Osteoblast (primary cell): ENCODE results near the gene PSG11. TPM values are rescaled to one million over a fixed set of nuclear protein-coding genes. Genes with fewer than 3 reads are reported as not detected.
A peak's percentile ranks its signal among the peaks of the same experiment; 100 is the strongest.
"Not testable (repeated sequence)": the region's sequence is repeated elsewhere in the genome, so short reads cannot be mapped to it uniquely, and the experiment has no call there.

ENCODE experiments used
- DNase-seq: peaks from one replicate; pipeline ENCODE4 v3.0.0; 2011; ENCODE audit warnings: low spot score, mixed read lengths; ENCODE audit not compliant: insufficient read length; ENCODE audit errors: missing footprints
- H2AFZ ChIP-seq: 2 replicates; pipeline ENCODE4 v1.6.0; 2011; ENCODE audit warnings: mild to moderate bottlenecking, low read length
- H3K27ac ChIP-seq: 2 replicates; pipeline ENCODE4 v1.5.1; 2011; ENCODE audit warnings: mild to moderate bottlenecking, low read depth, low read length, moderate library complexity
- H3K27me3 ChIP-seq: 2 replicates; pipeline ENCODE4 v1.6.0; 2012; ENCODE audit warnings: mild to moderate bottlenecking, control low read depth, inconsistent platforms, low read length, moderate library complexity; ENCODE audit not compliant: insufficient read depth
- H3K36me3 ChIP-seq: 2 replicates; pipeline ENCODE4 v1.5.1; 2011; ENCODE audit warnings: mild to moderate bottlenecking, low read length, control low read depth, moderate library complexity; ENCODE audit not compliant: insufficient read depth
- H3K4me1 ChIP-seq: 2 replicates; pipeline ENCODE4 v1.5.1; 2011; ENCODE audit warnings: mild to moderate bottlenecking, low read length, control low read depth, moderate library complexity; ENCODE audit not compliant: insufficient read depth
- H3K4me2 ChIP-seq: 2 replicates; pipeline ENCODE4 v1.6.0; 2011; ENCODE audit warnings: mild to moderate bottlenecking, low read length; ENCODE audit not compliant: insufficient read depth
- H3K4me3 ChIP-seq: fragments of 200-600 bp; sonication (generic); 3 replicates; pipeline ENCODE4 v1.5.1; 2012; ENCODE audit warnings: mild to moderate bottlenecking, low read length, inconsistent platforms; ENCODE audit not compliant: insufficient read depth
- H3K79me2 ChIP-seq: 2 replicates; pipeline ENCODE4 v1.6.0; 2012; ENCODE audit warnings: mild to moderate bottlenecking, low read length, control low read depth, inconsistent platforms; ENCODE audit not compliant: insufficient read depth
- H3K9me3 ChIP-seq: 2 replicates; pipeline ENCODE4 v1.5.1; 2011; ENCODE audit warnings: low read depth, low read length, control low read depth
- H4K20me1 ChIP-seq: 2 replicates; pipeline ENCODE4 v1.6.0; 2012; ENCODE audit warnings: mild to moderate bottlenecking, low read length, control low read depth; ENCODE audit not compliant: insufficient read depth
- CTCF ChIP-seq: IDR thresholded peaks from 2 replicates; pipeline ENCODE4 v1.5.1; 2011; ENCODE audit warnings: mild to moderate bottlenecking, low read depth, low read length, moderate library complexity; ENCODE audit errors: extremely low read depth
- total RNA-seq: library from RNA; depleted of rRNA; stranded (reverse); fragments of >200 nt; gene quantifications from 2 replicates; pipeline ENCODE4 v1.2.3, GENCODE V29; 2012

The PSG11 gene
- total RNA-seq, 1 donor = not detected

- peaks cover 10% of the 10 kb centered on the region for H3K4me1 ChIP-seq
- not testable (repeated sequence) for H3K79me2 ChIP-seq, H3K27ac ChIP-seq, H2AFZ ChIP-seq, DNase-seq, H4K20me1 ChIP-seq, H3K27me3 ChIP-seq, H3K4me3 ChIP-seq, H3K4me2 ChIP-seq, H3K36me3 ChIP-seq, H3K9me3 ChIP-seq
- peak; percentile 14 for TF ChIP-seq CTCF
These were observed 6.7 kb downstream of the PSG11 start for GRCh38 chr19:43019588-43019987.

GRCh38 chr19:43005841-43006240, 20.4 kb downstream of the PSG11 start:
- not testable (repeated sequence) for H3K27me3 ChIP-seq, H3K4me1 ChIP-seq, H2AFZ ChIP-seq, H3K27ac ChIP-seq, H3K79me2 ChIP-seq, H3K36me3 ChIP-seq, DNase-seq, H3K4me3 ChIP-seq, H4K20me1 ChIP-seq, H3K4me2 ChIP-seq, H3K9me3 ChIP-seq

- H3K4me2 ChIP-seq, H3K27me3 ChIP-seq, H3K4me1 ChIP-seq, DNase-seq, H3K27ac ChIP-seq, H3K79me2 ChIP-seq, H3K9me3 ChIP-seq, H2AFZ ChIP-seq, H3K36me3 ChIP-seq, H4K20me1 ChIP-seq, H3K4me3 ChIP-seq: not testable (repeated sequence)
These were observed 21.4 kb downstream of the PSG11 start for GRCh38 chr19:43004846-43005245.

GRCh38 chr19:43003634-43004033, 22.6 kb downstream of the PSG11 start:
- not testable (repeated sequence) for H3K4me2 ChIP-seq, H3K36me3 ChIP-seq, H3K9me3 ChIP-seq, H4K20me1 ChIP-seq, H3K27ac ChIP-seq, H3K4me3 ChIP-seq, H3K79me2 ChIP-seq, DNase-seq, H3K27me3 ChIP-seq, H2AFZ ChIP-seq, H3K4me1 ChIP-seq

GRCh38 chr19:43002948-43003347, 23.3 kb downstream of the PSG11 start:
- not testable (repeated sequence) for H3K4me2 ChIP-seq, H3K36me3 ChIP-seq, H3K4me1 ChIP-seq, H3K27ac ChIP-seq, H3K4me3 ChIP-seq, H4K20me1 ChIP-seq, H2AFZ ChIP-seq, H3K79me2 ChIP-seq, DNase-seq, H3K9me3 ChIP-seq, H3K27me3 ChIP-seq

GRCh38 chr19:42996161-42996560, 30.1 kb downstream of the PSG11 start:
- not testable (repeated sequence) for H3K4me3 ChIP-seq, H4K20me1 ChIP-seq, DNase-seq, H3K4me2 ChIP-seq, H3K27ac ChIP-seq, H3K79me2 ChIP-seq, H2AFZ ChIP-seq, H3K36me3 ChIP-seq, H3K9me3 ChIP-seq, H3K27me3 ChIP-seq, H3K4me1 ChIP-seq

GRCh38 chr19:42992029-42992604, 34.2 kb downstream of the PSG11 start:
- H3K9me3 ChIP-seq, H3K79me2 ChIP-seq, H3K4me3 ChIP-seq, H3K4me2 ChIP-seq, H3K4me1 ChIP-seq, H4K20me1 ChIP-seq, H3K36me3 ChIP-seq, H3K27me3 ChIP-seq, H2AFZ ChIP-seq, DNase-seq, H3K27ac ChIP-seq: not testable (repeated sequence)
